Right atrium auricular region (tissue), 2 donors: ENCODE results near the gene SIRT7. TPM values are rescaled to one million over a fixed set of nuclear protein-coding genes. Genes with fewer than 3 reads are reported as not detected.

Experiments used
- DNase-seq: peaks from one replicate; pipeline ENCODE4 v3.0.0-alpha.2; 2019; ENCODE audit warnings: low spot score
- H3K27ac ChIP-seq, 2 donors: fragments of 200-600 bp; sonication (generic); 1 replicate in 1 of 2; 2 replicates in 1 of 2; pipeline ENCODE4 v1.5.1; 2016 to 2019
- H3K27me3 ChIP-seq, 2 donors: fragments of 200-600 bp; sonication (generic); one replicate each; pipeline versions ENCODE4 v1.5.1 to v1.6.0; 2017 to 2019
- H3K36me3 ChIP-seq: fragments of 200-600 bp; sonication (generic); one replicate; pipeline ENCODE4 v1.5.1; 2016
- H3K4me1 ChIP-seq, 2 donors: fragments of 200-600 bp; sonication (generic); one replicate each; pipeline versions ENCODE4 v1.5.1 to v1.6.0; 2017 to 2019
- H3K4me3 ChIP-seq, 2 donors: fragments of 200-600 bp; sonication (generic); 1 replicate in 1 of 2; 2 replicates in 1 of 2; pipeline ENCODE4 v1.5.1; 2017 to 2019; ENCODE audit warnings: mild to moderate bottlenecking in 1 of 2, moderate library complexity in 1 of 2
- H3K9me3 ChIP-seq, 2 donors: fragments of 200-600 bp; sonication (generic); one replicate each; pipeline ENCODE4 v1.5.1; 2019
- CTCF ChIP-seq, 2 donors: fragments of 200-600 bp; sonication (generic); IDR thresholded peaks; one replicate each; pipeline ENCODE4 v1.5.1; 2019; ENCODE audit warnings: antibody characterized with exemption in 2 of 2
- total RNA-seq, 2 donors: library from RNA; depleted of rRNA; stranded (reverse); fragments of >200 nt; gene quantifications; one replicate each; pipeline ENCODE4 v1.1.0, GENCODE V29; 2016

Gene SIRT7
- total RNA-seq, 2 donors from 2014 or later: 2.8 to 4.9 TPM

DNA sequence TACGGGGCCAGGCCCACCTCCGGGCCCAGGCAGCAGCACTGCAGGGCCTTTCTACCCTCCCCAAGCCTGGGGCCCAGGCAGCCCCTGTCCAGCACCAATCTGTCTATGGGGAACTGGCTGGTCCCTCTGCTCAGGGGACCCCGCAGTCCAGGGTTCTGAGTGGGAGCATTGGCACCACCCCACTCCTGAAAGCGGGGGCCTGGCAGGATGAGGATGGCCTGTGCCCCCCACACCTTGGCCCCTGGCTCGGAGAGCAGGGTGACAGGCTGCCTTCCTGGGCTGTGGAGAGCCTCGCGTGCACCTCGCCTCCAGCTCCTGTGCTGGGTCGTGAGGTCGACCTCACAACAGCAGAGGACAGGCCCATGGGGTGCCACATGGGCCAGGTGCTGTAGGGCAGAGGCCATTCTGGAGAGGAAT is 14.6 kb downstream of the SIRT7 start:
- TF ChIP-seq CTCF (IDR thresholded peaks at IDR 0.05): no peak
- DNase-seq: no peak
- Histone ChIP-seq H3K4me1 (peaks cover 0 to 12% of the 10 kb centered on the region in 2 donors), H3K9me3 (no peaks in the 10 kb centered on the region), H3K27me3 (no peaks in the 10 kb centered on the region), H3K27ac (no peak overlapping the region), H3K4me3 (no peak overlapping the region), H3K36me3 (peaks cover 19% of the 10 kb centered on the region)

GRCh38 chr17:81902653-81903414 is 15.1 kb downstream of the SIRT7 start:
- Histone ChIP-seq H3K27ac (no peak overlapping the region), H3K36me3 (peaks cover 25% of the 10 kb centered on the region), H3K4me1 (peaks cover 0 to 12% of the 10 kb centered on the region in 2 donors), H3K27me3 (no peaks in the 10 kb centered on the region), H3K4me3 (peak overlapping the region in 1 of 2 donors; percentile 46), H3K9me3 (no peaks in the 10 kb centered on the region)
- DNase-seq: no peak
- no peak for TF ChIP-seq CTCF (IDR thresholded peaks at IDR 0.05)

DNA sequence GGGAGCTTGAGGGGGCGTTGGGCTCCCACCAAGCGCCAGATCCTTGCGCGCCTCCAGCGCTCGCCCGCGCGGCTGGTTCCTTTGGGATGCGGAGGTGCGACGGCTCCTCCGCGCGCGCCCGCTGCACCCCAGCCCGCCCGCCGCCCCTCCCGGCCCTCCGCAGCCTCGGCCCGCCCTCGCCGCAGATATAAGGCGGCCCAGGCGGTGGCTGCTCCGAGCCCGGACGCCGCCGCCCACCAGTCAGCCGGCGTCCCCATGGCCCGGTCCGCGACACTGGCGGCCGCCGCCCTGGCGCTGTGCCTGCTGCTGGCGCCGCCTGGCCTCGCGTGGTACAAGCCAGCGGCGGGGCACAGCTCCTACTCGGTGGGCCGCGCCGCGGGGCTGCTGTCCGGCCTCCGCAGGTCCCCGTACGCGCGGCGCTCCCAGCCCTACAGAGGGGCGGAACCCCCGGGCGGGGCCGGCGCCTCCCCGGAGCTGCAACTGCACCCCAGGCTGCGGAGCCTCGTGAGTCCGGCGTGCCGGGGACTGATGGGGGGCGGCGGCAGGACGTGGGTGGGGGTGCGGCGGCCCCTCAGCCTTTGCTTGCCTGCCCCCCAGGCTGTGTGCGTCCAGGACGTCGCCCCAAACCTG is 15.8 kb downstream of the SIRT7 start, which contains the start of gene NPB:
NPB (plus strand) TSS at position 216 of the 630 bp plus-strand sequence; CDS start at position 256, 40 bp downstream.
- Histone ChIP-seq H3K36me3 (peaks cover 32% of the 10 kb centered on the region), H3K27me3 (no peaks in the 10 kb centered on the region), H3K9me3 (no peaks in the 10 kb centered on the region), H3K27ac (no peak within 1 kb of the TSS), H3K4me1 (peaks cover 0 to 12% of the 10 kb centered on the region in 2 donors), H3K4me3 (peak within 1 kb of the TSS; percentile 24 to 46)
- TF ChIP-seq CTCF (IDR thresholded peaks at IDR 0.05): no peak
- DNase-seq: no peak

DNA sequence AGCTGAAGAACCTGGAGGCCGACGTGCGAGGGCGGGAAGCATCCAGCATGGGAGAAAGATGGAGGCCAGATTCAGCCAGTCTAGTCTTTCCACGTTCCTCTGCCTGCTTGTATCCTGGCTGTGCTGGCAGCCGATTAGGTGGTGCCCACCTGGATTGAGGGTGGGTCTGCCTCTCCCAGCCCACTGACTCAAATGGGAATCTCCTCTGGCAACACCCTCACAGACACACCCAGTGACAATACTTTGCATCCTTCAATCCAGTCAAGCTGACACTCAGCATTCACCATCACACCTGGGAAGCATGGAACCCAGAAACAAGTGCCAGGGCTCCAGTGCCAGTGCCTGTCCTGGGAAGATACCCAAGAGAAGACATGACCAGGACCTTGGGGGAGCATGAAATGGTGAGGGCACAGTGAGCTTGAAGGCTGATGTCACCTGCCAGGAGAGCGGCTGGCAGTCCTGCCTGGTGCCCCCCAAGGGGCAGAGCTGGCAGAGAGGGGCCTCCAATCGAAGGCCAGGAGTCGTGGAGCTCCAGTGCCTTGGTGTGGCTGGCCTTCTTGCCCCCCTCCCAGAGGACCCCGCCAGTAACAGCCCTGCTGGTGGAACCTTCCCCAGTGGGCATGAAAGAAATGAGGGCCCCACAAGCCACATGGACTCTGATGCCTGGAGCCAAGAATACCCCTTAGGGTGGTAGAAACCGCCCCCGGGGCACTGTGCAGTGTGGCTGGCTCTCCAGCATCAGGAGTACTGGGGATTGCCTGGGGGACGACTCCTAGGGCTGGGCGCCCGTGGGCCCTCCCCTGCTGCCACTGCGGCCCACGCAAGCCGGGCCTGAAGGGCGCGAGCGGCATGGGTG is 16.6 kb downstream of the SIRT7 start:
- Histone ChIP-seq H3K36me3 (peaks cover 39% of the 10 kb centered on the region), H3K4me1 (peaks cover 0 to 12% of the 10 kb centered on the region in 2 donors), H3K9me3 (no peaks in the 10 kb centered on the region), H3K27ac (no peak overlapping the region), H3K4me3 (peak overlapping the region in 1 of 2 donors; percentile 46), H3K27me3 (no peaks in the 10 kb centered on the region)
- no peak for TF ChIP-seq CTCF (IDR thresholded peaks at IDR 0.05)
- no peak for DNase-seq

DNA sequence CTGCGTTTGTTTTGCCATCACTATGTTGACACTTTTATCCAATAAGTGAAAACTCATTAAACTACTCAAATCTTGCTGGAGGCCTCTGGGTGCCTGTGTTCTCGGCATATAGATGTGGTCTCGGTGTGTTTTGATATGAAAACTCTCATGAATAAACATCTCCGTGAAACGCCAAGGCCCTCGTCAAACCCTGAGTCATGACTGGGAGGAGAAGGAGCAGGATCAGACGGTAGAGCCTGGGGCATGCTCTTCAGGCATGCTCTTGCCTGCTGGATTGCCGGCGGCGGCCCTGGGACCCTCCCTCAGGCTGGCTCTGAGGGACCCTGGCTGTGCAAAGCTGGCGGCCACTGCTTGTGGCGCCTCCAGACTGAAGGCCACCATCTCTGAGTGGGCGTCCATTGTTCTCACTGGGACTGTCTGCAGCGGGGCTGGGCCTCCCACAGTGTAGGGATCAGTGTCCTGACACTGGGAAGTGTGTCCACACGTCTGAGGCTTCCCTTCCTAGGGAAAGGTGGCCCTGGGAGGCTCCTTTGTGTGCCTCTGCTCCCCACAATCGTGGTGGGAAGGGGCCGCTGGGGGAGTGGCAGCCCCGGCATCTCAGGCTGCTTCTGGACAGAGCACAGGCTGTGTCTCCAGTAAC is 17.7 kb downstream of the SIRT7 start:
- Histone ChIP-seq H3K27ac (no peak overlapping the region), H3K27me3 (no peaks in the 10 kb centered on the region), H3K9me3 (no peaks in the 10 kb centered on the region), H3K4me3 (no peak overlapping the region), H3K36me3 (peaks cover 49% of the 10 kb centered on the region), H3K4me1 (peaks cover 0 to 12% of the 10 kb centered on the region in 2 donors)
- DNase-seq: no peak
- TF ChIP-seq CTCF (IDR thresholded peaks at IDR 0.05): no peak
